HuH-7.5 (cell line): ENCODE results near the gene PDE6A.

Source experiments
- DNase-seq: peaks from one replicate; pipeline ENCODE4 v3.0.0; 2011; ENCODE audit warnings: low spot score

PDE6A gene

DNA sequence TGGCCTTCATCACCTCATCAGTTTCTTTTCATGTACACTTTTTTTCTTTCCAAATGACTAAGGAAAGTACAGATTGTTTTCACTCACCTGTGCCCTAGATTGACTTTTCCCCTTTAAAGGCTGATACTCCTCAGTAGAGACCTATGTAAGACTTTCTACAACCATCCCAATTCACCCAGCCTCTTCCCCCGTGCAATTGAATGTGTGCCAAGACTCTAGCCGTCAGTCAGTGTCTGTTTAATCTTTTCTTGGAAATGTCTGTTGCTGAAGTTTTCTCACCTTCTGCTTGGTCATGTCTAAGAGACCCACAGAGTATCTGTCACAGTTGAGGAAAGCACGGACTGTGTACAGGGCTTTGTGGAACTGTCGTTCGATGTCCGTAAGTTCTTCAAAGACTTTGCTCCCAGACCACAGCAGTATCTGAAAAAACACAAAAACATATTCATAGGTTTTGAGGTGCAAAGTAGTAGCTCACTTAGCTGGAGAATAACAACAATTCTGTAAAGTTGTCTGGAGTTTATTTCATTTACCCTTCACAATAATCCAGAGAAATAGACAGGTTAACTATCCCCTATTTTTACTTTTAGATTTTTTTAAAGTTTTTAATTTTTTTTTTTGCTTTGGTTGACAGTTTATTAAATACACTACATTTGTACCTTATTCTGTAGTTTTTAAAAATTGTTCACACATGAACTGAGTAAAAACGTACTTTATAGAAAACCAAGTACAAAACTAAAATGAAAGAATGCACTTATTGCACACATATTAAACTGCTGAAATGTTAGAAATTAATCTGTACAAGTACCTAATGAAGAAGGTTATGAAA is 13.6 kb downstream of the PDE6A start:
- DNase-seq, result no peak

- no peak for DNase-seq
Measured at GRCh38 chr5:149930043-149930748, 14.4 kb downstream of the PDE6A start.

DNA sequence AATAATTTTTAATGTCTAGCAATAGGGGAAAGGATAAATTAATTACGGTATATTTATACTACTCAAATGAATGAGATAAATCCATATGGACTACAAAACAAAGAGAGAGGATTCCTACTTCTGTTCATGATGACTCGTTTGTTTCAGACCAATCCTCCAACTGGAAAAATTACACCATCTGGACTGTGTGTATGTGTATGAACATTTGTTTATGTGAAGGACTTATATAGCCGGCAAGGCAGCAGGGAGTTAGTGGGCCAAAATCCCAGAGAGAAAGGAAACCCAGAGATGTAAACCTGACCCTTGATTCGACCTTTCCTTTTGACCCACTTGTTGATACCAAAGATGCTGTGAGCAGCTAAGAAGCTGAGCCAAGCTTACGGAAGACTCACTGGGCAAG is 20.1 kb downstream of the PDE6A start:
- DNase-seq, result no peak

- no peak for DNase-seq
Measured at GRCh38 chr5:149922950-149923349, 21.6 kb downstream of the PDE6A start.

GRCh38 chr5:149921597-149921996 is 23.0 kb downstream of the PDE6A start:
- DNase-seq, result no peak

GRCh38 chr5:149917073-149917676 is 27.4 kb downstream of the PDE6A start:
- no peak for DNase-seq

GRCh38 chr5:149916334-149917072 is 28.1 kb downstream of the PDE6A start:
- DNase-seq, result no peak

- no peak for DNase-seq
Measured at GRCh38 chr5:149915392-149916260, 29.0 kb downstream of the PDE6A start.

GRCh38 chr5:149913436-149914419 is 30.9 kb downstream of the PDE6A start:
- DNase-seq, result no peak

DNA sequence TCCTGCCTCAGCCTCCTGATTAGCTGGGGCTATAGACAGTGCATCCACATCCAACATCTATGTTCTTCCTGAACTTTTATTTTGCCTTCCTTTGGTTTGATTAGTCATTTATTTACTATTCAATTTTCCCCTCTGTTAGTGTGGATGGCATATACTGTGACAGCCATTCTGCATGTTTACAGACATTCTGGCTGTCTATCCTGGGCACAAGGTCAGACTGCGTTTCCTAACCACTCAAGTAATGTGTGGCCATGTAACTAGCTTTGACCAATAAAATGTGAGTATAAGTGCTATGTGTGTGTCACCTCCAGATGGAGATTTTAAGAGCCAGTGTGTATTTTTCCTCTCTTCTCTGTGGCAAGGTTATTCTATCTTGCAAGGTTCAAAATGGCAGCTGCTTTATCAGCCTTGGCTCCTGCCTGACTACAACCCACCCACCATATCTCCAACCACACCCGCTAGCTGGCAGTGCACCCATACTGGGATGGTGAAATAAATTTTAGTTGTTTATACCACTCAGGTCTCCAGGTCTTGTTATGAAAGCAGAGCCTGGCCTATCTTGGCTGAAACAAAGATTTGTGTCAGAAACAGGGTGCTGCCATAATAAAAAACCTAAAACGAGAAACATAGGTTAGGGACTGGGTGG is 32.2 kb downstream of the PDE6A start:
- DNase-seq, result no peak

DNA sequence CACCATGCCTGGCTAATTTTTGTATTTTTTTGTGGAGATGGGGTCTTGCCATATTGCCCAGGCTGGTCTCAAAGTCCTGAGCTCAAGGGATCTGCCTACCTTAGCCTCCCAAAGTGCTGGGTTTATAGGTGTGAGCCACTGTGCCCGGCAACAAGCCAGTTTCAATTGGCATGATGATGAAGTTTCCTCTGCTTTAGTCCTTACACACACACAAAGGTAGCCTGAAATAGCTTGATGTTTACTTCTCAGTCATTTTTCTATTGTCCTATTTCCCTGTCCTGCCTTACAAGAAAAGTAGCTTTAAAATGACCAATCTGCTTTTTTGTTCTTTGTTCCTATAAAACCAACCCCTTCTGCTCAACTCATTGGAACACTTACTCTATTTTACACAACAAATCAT is 33.6 kb downstream of the PDE6A start:
- no peak for DNase-seq

DNA sequence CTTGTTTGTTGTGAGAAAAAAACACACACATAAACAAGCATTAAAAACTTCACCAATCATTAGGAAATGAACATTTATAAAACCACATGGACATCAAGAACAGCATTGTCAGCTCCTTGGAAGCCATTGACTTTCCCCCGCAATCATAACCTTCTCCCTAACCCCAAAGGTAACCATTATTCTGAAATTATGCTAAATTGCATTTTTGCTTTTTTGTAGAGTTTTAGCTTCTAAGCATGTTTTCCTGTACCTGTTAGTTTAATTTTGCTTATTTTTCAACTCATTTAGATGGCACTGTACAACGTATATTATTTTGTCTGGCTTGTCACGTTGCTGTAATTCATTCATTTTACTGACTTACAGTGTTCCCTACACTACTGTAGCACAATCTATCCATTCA is 36.8 kb downstream of the PDE6A start:
- DNase-seq, result no peak

- no peak for DNase-seq
Measured at GRCh38 chr5:149904977-149905376, 39.6 kb downstream of the PDE6A start.

DNA sequence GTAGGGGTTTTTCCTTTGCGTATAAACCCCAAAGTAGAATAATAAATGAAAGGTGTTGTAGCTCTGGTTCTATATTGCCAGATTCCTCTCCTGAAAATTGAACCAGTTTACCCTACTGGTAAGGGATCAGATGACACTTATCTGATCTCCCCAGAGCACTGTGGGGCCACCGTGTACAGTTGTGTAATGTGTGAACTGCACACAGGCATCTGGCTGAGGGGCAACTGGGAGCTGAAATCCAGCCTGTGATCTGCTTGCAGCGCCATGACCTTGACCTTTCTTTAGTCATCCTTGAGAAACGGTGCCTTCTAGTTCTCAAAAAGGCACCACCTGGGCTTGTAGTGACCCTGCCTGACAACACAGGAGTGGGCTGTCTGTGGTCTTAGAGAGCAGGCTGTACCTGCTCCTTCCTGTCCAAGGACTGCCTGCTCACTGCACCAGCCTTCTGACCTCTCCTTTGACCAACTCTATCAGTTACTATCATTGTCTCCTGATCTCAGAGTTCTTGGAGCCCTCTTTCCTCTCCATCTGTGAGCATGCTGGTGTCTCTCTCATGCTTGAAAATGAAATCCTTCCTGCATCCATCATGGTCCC is 40.2 kb downstream of the PDE6A start:
- DNase-seq, result peak; percentile 24

DNA sequence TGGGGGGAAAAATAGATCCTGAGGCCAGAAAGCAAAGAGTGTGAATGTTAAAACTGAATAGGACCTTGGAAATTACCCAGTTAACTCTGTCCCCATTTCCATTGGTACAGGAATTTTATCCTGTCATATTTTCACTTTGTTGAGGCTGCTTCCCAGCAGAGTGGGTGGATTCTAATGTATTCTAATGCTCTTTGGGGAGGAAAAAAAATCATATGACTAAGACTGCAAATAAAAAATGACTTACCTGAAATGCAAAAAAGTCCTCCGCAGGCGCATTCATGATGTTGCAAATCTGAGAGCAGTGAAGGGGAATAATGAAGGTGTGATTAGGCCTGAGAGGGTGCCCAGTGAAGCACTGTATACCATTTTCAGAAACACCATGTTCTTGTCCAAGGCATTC is 41.2 kb downstream of the PDE6A start:
- no peak for DNase-seq

DNA sequence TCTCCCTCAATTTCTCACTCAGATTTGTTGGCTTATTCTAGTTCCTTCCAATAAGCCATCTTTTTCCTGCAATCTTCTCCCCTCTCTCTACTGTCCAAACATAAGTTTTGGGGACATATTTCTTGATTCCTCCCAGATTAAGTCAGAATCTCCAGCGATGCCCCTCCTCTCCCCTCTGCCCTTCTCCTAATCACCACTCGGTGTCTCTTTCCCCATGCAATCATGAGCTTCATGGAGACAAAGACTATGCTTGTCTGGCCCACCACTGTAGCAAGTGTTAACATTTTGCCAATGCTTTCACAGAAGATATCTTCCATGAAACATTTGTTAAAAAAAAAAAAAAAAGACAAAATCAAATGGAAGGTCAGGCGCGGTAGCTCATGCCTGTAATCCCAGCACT is 42.4 kb downstream of the PDE6A start:
- DNase-seq, result no peak

GRCh38 chr5:149901511-149901910 is 43.1 kb downstream of the PDE6A start:
- no peak for DNase-seq

- no peak for DNase-seq
Measured at GRCh38 chr5:149900390-149900789, 44.2 kb downstream of the PDE6A start.

DNA sequence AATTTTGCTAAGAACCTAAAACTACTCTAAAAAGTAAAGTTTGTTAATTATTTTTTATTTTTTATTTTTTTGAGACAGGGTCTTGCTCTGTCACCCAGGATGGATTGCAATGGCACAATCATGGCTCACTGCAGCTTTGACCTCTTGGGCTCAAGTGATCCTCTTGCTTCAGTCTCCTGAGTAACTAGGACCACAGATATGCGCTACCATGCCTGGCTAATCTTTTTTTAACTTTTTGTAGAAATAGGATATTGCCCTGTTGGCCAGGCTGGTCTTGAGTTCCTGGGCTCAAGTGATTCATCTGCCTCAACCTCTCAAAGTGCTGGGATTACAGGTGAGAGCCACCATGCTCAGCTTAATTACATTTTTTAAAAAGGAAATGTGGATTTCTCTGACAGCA is 45.8 kb downstream of the PDE6A start:
- DNase-seq, result no peak
